Mesothelial cell of epicardium (in vitro differentiated cells): ENCODE results near the gene CRACR2A. TPM values are rescaled to one million over a fixed set of nuclear protein-coding genes. Genes with fewer than 3 reads are reported as not detected.

Experiments
- DNase-seq, 2 experiments: peaks; one replicate each; pipeline ENCODE4 v3.0.0; 2021; ENCODE audit warnings: low spot score in 2 of 2; ENCODE audit not compliant: unreplicated experiment in 2 of 2
- H3K27ac Mint-ChIP-seq: 2 replicates; pipeline ENCODE4 v1.8.0; 2021; ENCODE audit warnings: mixed read lengths
- H3K27me3 Mint-ChIP-seq: 2 replicates; pipeline ENCODE4 v1.8.0; 2021; ENCODE audit warnings: low read depth, mixed read lengths
- H3K36me3 Mint-ChIP-seq: 2 replicates; pipeline ENCODE4 v1.8.0; 2021; ENCODE audit warnings: mixed read lengths
- H3K4me1 Mint-ChIP-seq: 2 replicates; pipeline ENCODE4 v1.8.0; 2021; ENCODE audit warnings: mixed read lengths
- H3K4me3 Mint-ChIP-seq: 2 replicates; pipeline ENCODE4 v1.8.0; 2021; ENCODE audit warnings: mild to moderate bottlenecking, moderate library complexity, mixed read lengths
- H3K9me3 Mint-ChIP-seq: 2 replicates; pipeline ENCODE4 v1.8.0; 2021; ENCODE audit warnings: mixed read lengths
- total RNA-seq: library from RNA; stranded (reverse); gene quantifications from 3 replicates; pipeline ENCODE4 v1.2.1, GENCODE V29; 2021
- TF ChIP-seq, protein P1 (sequence below): fragments of 200-600 bp; sonication (generic); IDR thresholded peaks from one replicate; pipeline ENCODE4 v1.5.0; 2021; ENCODE audit warnings: antibody characterized with exemption; ENCODE audit not compliant: unreplicated experiment

CRACR2A gene
- total RNA-seq, 1 donor from 2014 or later: 1.0 TPM

DNA sequence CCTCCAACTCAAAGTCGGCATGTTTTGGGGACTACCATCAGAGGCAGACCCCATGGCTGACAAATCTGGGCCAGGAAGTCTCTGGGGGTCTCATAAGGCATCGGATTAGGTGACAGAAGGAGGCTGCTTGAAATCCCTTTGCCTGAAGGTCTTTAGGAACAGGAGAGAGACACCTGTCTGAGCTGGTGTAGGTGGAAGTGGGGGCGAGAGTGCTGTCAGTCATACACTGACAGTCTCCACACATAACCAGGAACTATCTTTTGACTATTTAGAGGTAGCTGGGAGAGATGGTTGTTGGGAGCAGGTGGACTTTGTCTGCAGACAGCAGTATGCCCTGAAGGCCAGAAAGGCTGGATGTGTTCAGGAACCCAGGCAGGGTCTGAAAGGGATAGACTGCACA lies 163.2 kb downstream of the CRACR2A start:
- H3K4me1 Mint-ChIP-seq: no peaks in the 10 kb centered on the region
- no peak overlapping the region for H3K4me3 Mint-ChIP-seq
- no peak for DNase-seq
- H3K27ac Mint-ChIP-seq: no peak overlapping the region
- H3K27me3 Mint-ChIP-seq: peaks cover 51% of the 10 kb centered on the region
- no peaks in the 10 kb centered on the region for H3K9me3 Mint-ChIP-seq
- no peaks in the 10 kb centered on the region for H3K36me3 Mint-ChIP-seq
- TF ChIP-seq, protein P1, sequence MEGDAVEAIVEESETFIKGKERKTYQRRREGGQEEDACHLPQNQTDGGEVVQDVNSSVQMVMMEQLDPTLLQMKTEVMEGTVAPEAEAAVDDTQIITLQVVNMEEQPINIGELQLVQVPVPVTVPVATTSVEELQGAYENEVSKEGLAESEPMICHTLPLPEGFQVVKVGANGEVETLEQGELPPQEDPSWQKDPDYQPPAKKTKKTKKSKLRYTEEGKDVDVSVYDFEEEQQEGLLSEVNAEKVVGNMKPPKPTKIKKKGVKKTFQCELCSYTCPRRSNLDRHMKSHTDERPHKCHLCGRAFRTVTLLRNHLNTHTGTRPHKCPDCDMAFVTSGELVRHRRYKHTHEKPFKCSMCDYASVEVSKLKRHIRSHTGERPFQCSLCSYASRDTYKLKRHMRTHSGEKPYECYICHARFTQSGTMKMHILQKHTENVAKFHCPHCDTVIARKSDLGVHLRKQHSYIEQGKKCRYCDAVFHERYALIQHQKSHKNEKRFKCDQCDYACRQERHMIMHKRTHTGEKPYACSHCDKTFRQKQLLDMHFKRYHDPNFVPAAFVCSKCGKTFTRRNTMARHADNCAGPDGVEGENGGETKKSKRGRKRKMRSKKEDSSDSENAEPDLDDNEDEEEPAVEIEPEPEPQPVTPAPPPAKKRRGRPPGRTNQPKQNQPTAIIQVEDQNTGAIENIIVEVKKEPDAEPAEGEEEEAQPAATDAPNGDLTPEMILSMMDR: no peak

DNA sequence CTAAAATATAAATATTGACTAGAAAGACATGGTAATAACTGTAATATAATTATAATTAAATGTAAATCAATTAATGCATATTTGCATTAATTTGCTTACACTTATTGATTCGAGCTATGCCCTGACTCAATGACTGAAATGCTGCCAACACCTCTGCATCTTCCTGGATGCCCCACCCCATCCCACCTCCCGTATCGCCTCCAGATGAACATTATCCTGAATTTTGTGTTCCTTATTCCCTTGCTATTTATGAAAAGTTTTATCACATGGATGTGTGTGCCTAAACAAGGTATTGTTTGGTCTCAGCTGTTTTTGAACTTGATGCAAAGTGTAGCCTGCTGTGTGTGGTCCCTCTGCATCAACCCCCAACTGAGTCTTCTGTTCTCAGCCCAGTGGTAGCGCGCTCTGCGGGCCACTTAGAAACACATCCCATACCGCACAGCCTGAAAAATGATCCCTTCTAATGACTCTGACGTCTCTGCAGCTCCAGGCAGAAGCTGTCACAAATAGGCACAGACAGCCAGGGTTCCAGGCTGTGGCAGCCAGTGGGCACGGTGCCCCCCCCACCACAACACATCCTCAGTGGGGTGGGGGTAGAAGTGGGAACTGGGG lies 165.4 kb downstream of the CRACR2A start:
- no peaks in the 10 kb centered on the region for H3K36me3 Mint-ChIP-seq
- TF ChIP-seq, protein P1: no peak
- H3K4me3 Mint-ChIP-seq: no peak overlapping the region
- H3K27me3 Mint-ChIP-seq: peaks cover 54% of the 10 kb centered on the region
- no peak for DNase-seq
- no peak overlapping the region for H3K27ac Mint-ChIP-seq
- H3K4me1 Mint-ChIP-seq: no peaks in the 10 kb centered on the region
- H3K9me3 Mint-ChIP-seq: no peaks in the 10 kb centered on the region

DNA sequence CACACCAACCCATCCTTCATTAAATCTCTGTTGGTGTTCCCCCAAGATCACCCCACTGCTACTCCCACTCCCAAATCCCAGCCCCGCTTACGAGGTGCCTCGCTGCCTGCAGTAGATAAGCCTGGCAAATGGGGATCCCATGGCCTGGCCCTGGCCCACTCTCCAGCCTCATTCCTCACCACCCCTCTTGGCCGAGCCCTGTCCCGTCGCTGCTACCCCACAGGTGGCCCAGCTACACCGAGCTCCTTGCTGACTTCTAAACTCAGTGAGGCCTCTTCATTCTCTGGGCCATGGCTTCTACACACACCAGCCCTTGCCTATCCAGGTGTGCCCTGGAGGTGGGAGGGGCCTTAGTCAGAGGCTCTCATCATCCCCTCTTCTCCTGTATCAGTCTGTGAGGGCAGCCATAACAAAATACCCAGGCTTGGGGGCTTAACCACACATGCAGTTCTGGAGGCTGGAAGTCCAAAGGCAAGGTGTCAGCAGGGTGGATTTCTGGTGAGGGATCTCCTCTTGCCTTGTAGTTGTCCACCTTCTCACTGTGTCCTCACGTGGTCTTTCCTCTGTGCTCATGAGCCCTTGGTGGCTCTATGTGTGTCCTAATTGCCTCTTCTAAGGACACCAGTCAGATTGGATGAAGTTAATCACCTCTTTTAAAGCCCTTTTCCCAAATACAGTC lies 169.1 kb downstream of the CRACR2A start:
- no peaks in the 10 kb centered on the region for H3K36me3 Mint-ChIP-seq
- TF ChIP-seq, protein P1: no peak
- H3K27me3 Mint-ChIP-seq: peaks cover 55% of the 10 kb centered on the region
- no peak overlapping the region for H3K4me3 Mint-ChIP-seq
- DNase-seq: no peak
- H3K9me3 Mint-ChIP-seq: no peaks in the 10 kb centered on the region
- no peak overlapping the region for H3K27ac Mint-ChIP-seq
- H3K4me1 Mint-ChIP-seq: no peaks in the 10 kb centered on the region

DNA sequence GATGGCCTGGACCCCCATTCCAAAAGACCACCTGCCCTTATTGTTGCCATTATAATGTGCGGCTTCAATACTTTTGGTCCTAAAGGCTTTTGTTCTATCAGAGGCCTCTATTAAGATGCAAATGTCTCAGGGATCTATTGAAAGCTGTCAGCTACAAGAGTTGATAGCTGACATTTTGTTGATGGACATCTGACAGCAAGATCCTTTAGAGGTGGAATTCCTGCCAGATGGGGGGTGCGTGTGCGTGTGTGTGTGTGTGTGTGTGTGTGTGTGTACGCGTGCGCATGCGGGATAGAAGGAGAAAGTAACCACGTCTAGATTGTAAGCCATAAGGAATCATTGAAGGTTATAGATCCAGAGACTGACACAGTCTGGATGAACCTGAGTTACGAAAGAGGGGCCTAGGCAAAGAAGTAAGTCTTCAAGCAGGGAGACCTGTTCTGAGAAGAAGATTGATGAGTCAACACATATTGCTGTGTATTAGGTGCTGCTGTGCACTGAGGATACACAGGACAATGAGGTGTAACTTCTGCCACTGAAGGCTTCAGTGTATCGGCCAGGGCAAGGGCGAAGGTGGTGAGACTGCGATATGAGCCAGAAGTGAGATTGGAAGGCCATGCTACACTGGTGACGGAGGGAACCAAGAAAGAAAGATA lies 172.7 kb downstream of the CRACR2A start:
- Mint-ChIP-seq H3K36me3 (no peaks in the 10 kb centered on the region), H3K27me3 (peaks cover 40% of the 10 kb centered on the region), H3K9me3 (no peaks in the 10 kb centered on the region), H3K4me3 (no peak overlapping the region), H3K27ac (no peak overlapping the region), H3K4me1 (no peaks in the 10 kb centered on the region)
- TF ChIP-seq, protein P1: no peak
- DNase-seq: no peak

DNA sequence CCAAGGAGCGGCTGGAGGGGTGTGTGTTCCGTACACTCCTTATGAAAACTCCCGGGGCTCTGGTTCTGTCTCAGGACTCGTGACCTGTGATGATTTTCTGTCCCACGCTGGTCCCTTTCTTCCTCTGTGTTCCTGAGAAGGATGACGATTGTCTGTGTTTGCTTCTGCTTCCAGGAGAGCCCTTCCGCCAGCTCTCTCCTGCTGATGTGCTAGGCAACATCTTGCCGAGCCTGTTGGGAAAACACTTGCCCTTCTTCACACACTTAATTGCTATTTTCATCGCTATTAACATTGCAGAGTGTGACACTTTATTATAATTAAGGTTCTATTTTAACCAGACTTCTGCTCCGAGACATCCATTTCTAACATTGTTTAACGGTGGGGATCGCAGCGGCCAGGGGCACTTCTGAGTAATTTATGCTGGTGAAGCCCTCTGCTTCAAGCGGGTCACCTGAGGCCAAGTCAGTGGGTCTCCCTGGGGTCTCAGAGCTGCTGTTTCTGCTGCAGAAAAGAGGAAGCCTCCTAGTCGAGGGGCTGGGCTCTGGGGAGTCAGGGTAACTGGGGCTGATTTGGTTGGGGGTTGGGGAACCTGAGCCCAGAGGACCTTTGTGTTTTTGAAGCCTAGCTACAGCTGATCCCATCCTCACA lies 173.3 kb downstream of the CRACR2A start:
- H3K27ac Mint-ChIP-seq: no peak overlapping the region
- no peak overlapping the region for H3K4me3 Mint-ChIP-seq
- no peaks in the 10 kb centered on the region for H3K36me3 Mint-ChIP-seq
- no peaks in the 10 kb centered on the region for H3K9me3 Mint-ChIP-seq
- DNase-seq: no peak
- TF ChIP-seq, protein P1: no peak
- peaks cover 44% of the 10 kb centered on the region for H3K27me3 Mint-ChIP-seq
- H3K4me1 Mint-ChIP-seq: no peaks in the 10 kb centered on the region
